ENCODE data around the gene RCC2.
A peak's percentile ranks its signal among the peaks of the same experiment; 100 is the strongest.

Gene RCC2

DNA sequence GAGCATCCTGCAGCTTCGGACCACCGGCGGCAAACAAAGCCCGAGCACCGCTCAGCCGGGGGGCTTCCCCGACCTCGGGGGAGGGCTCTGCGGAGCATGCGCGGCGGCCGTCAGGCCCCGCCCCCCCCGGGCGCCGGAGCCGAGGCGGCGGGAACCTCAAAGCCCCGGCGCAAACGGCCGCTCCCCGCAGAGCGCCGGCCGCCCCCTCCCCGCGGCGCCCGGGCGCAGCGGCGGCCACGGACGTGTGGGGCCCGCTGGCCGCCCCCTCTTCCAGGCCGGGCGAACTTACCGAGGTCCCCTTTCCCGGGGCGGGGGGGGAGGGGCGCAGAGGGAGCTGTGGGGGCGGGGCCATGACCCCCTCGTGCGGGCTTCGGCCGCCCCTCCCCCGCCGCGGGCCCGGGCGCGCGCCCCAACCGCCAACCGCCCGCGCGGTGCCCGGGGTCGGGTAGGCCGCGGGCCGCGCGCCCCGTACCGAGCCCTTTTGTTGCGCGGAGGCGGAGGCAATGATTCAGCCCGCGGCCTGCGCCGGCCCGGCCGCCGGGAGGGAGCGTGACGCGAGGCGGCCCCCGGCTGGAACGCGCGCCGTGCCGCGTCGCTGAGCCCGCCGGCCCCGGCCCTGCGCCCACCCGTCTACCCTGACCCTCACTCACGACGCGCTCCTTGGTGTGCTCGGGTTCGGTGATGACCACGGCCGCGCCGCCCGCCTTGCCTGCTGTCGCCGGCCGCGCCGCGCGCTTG lies 1.7 kb downstream of the RCC2 start:
- in situ Hi-C loops (cut with MboI; ENCODE audit: low pct_unique_long_range_greater_than_20kb, low sequenced_read_pairs, unreplicated experiment), result no loop called here
- TF ChIP-seq, protein P1, sequence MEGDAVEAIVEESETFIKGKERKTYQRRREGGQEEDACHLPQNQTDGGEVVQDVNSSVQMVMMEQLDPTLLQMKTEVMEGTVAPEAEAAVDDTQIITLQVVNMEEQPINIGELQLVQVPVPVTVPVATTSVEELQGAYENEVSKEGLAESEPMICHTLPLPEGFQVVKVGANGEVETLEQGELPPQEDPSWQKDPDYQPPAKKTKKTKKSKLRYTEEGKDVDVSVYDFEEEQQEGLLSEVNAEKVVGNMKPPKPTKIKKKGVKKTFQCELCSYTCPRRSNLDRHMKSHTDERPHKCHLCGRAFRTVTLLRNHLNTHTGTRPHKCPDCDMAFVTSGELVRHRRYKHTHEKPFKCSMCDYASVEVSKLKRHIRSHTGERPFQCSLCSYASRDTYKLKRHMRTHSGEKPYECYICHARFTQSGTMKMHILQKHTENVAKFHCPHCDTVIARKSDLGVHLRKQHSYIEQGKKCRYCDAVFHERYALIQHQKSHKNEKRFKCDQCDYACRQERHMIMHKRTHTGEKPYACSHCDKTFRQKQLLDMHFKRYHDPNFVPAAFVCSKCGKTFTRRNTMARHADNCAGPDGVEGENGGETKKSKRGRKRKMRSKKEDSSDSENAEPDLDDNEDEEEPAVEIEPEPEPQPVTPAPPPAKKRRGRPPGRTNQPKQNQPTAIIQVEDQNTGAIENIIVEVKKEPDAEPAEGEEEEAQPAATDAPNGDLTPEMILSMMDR (IDR thresholded peaks at IDR 0.05; ENCODE audit: extremely low read depth, insufficient read depth, missing control alignments), result no peak
- DNase-seq (ENCODE audit: low spot score), result peak; percentile 96

DNA sequence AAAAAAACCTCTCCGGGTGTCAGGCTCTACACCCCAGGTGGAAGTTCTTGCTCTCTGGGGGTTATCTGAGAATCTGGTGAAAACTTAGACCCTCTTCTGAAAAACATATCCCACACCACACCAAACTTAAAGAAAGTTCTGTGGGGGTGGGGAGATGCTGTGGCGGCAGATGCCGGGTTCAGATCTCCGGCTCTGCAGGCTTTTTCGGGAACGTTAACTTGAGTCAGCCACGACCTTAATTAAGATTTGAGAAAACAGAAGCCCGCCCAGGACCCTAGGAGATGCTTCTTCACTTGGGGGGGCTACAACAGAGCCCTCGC lies 2.3 kb downstream of the RCC2 start:
- TF ChIP-seq, protein P1 (IDR thresholded peaks at IDR 0.05; ENCODE audit: extremely low read depth, insufficient read depth, missing control alignments), result no peak
- no peak for DNase-seq (ENCODE audit: low spot score)
- in situ Hi-C loops (cut with MboI; ENCODE audit: low pct_unique_long_range_greater_than_20kb, low sequenced_read_pairs, unreplicated experiment), result no loop called here

DNA sequence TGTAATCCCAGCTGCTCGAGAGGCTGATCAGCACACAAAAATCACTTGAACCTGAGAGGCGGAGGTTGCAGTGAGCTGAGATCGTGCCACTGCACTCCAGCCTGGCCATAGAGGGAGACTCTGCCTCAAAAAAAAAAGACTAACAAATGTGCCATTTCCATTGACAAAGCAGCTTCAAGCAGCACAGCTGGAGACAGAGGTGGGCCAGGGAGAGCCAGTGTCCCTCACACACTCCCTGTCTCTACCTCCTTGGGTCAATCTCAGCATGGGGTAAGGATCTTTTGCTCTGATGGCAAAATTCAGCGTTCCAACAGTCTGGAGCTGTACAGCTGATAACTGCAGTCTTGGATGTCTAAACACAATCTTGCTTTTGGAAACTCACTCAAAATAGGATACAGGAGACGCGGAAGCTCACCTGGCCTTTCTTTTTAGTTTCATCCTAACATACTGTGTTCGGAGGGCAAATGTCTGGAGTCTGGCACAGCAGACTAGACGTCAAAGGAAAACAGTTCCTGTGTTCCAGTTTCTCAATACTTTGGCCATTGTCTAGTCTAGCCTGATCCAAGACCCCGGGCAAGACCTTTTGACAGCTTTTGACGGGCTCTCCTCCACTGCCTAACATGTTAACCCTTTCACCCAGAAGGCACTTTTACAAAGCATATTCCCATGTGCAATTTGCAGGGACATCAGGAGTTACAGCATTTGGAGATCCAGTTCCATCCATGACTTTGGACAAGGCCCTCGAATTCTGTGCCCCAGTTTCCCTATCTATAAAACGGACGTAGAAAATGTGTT lies 2.9 kb downstream of the RCC2 start:
- no peak for DNase-seq (ENCODE audit: low spot score)
- in situ Hi-C loops (cut with MboI; ENCODE audit: low pct_unique_long_range_greater_than_20kb, low sequenced_read_pairs, unreplicated experiment), result no loop called here
- TF ChIP-seq, protein P1 (IDR thresholded peaks at IDR 0.05; ENCODE audit: extremely low read depth, insufficient read depth, missing control alignments), result no peak

DNA sequence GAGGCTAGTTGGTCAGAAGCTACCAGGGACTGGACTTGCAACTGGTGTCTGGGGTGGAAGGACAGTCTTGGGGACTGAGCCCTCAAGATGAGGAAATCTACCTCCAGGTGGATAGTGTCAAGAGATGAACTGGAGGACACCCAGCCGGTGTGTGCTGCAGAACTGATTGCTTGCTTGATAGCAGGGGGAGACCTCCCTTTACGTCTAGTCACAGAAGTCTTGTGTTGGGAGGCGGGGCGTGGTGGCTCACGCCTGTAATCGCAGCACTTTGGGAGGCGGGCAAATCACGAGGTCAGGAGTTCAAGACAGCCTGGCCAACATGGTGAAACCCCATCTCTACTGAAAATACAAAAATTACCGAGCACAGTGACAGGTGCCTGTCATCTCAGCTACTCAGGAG lies 4.9 kb downstream of the RCC2 start:
- in situ Hi-C loops (cut with MboI; ENCODE audit: low pct_unique_long_range_greater_than_20kb, low sequenced_read_pairs, unreplicated experiment), result no loop called here
- DNase-seq (ENCODE audit: low spot score), result no peak
- TF ChIP-seq, protein P1 (IDR thresholded peaks at IDR 0.05; ENCODE audit: extremely low read depth, insufficient read depth, missing control alignments), result no peak

DNA sequence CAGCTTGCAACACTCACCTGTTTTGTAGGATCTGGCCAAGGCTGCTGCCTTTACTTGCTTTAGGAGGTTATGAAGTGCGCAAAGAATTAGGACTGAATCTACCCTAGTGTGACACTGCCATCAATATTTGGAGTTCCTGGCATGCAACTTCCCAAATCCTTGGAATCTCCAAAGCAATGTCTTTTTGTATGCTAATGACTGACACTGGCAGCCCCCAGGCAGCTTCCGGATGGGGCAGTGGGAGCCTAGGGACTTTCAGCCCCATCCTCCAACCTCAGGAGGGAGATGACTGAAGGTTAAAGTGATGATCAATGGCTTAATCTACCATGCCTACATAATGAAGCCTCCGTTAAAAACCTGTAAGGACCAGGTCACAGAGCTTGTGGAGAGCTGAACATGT lies 5.5 kb downstream of the RCC2 start:
- TF ChIP-seq, protein P1 (IDR thresholded peaks at IDR 0.05; ENCODE audit: extremely low read depth, insufficient read depth, missing control alignments), result no peak
- DNase-seq (ENCODE audit: low spot score), result no peak
- in situ Hi-C loops (cut with MboI; ENCODE audit: low pct_unique_long_range_greater_than_20kb, low sequenced_read_pairs, unreplicated experiment), result no loop called here

DNA sequence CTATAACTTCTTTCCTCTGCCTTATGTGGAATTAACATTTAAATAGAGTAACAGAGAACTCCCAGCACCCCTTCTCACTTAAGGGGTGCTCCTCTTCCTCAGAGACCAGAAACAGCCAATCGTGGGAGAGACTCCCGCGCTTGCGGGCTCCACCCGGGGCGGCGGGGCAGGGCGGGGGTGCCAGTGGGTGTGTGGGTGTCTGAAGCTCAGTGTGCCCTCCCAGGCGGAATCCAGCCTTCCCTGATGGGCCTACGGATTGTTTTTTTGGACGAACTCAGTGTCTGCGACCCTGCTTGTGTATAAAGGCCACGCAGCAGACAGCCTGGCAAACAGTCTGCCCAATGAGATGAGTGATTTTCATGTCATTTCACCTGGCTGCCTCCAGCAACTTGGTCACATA lies 6.2 kb downstream of the RCC2 start:
- no peak for DNase-seq (ENCODE audit: low spot score)
- TF ChIP-seq, protein P1 (IDR thresholded peaks at IDR 0.05; ENCODE audit: extremely low read depth, insufficient read depth, missing control alignments), result no peak
- in situ Hi-C loops (cut with MboI; ENCODE audit: low pct_unique_long_range_greater_than_20kb, low sequenced_read_pairs, unreplicated experiment), result no loop called here

Data from GM13977 (cell line).